GM12874 (cell line): ENCODE data around the gene GDPD5.

Source experiments
- CTCF ChIP-seq: IDR thresholded peaks from 2 replicates; pipeline ENCODE4 v1.5.1; 2011; ENCODE audit warnings: low read depth, mild to moderate bottlenecking, control low read depth, low read length, moderate library complexity; ENCODE audit not compliant: insufficient read depth

Gene GDPD5

GRCh38 chr11:75527938-75528735 lies 2.4 kb upstream of the GDPD5 start:
- no peak for TF ChIP-seq CTCF

DNA sequence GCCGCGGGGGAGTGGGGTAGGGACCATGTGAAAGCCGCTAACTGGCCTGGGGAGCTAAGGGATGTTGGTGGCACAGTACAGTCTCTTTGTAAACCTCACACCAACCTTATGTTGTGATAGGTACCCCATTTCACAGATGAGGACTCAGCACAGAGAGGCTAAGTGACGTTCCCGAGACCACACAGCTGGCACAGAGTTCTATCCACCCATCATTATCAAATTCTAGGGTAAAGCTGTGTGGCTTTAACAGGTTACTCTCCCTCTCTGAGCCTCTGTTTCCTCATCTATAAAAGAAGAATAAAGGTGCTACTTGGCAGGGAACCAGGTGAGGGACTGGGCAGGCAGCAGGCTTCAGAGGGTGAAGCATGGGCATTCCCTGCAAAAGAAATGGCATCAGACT lies 1.4 kb upstream of the GDPD5 start:
- TF ChIP-seq CTCF: no peak

DNA sequence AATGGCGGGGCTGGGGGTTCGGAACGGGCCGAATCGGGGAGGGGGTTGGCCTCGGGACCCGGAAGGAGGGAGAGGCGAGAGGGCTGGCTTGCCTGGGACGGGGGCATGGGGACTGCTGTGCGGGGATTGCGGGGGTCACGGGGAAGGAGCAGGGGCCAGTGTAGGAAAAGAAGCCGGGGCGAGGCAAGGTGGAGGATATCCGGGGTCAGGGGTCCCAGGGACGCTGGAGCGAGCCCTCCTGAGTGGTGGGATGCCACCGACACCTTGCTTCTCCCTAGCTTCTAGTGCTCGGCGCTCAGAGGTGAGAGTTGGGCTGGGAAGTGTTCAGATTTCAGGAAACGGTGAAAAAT lies 426 bp upstream of the GDPD5 start:
- TF ChIP-seq CTCF: no peak

DNA sequence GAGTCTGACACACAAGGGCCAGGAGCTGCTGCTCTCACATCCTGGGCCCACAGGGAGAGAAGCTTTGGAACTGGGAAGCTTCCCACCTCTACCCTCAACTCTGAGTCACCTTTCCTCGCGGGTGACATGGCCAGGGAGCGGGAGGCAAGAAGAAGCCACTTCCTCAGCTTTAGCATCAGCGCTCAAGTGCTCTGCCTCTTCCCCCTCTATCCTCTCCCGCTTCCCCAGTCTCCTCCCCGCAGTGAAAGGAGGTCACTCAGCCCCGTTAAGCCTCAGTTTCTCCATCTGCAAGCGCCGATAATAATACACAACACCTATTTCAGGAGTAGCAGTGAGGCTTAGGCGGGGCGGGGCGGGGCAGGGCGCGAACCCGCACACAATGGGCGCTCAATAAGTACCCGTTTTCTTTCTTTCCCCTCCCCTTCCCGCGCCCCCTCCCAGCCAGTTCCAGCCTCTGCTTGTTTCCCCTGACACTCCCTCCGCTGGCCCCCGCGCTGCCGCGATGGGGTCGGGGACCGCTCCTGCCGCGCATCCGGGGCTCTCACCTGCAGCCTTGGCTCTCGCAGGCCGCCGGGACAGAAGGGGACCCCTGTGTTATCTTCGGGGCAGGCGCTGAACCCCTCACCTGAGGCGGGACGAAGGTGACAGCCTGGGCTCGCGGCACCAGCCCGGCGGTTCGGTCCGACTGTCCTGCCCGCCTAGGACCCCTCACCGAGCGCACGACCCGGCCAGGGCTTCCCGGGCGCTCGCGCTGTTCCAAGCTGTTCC lies 892 bp downstream of the GDPD5 start:
- TF ChIP-seq CTCF: no peak

DNA sequence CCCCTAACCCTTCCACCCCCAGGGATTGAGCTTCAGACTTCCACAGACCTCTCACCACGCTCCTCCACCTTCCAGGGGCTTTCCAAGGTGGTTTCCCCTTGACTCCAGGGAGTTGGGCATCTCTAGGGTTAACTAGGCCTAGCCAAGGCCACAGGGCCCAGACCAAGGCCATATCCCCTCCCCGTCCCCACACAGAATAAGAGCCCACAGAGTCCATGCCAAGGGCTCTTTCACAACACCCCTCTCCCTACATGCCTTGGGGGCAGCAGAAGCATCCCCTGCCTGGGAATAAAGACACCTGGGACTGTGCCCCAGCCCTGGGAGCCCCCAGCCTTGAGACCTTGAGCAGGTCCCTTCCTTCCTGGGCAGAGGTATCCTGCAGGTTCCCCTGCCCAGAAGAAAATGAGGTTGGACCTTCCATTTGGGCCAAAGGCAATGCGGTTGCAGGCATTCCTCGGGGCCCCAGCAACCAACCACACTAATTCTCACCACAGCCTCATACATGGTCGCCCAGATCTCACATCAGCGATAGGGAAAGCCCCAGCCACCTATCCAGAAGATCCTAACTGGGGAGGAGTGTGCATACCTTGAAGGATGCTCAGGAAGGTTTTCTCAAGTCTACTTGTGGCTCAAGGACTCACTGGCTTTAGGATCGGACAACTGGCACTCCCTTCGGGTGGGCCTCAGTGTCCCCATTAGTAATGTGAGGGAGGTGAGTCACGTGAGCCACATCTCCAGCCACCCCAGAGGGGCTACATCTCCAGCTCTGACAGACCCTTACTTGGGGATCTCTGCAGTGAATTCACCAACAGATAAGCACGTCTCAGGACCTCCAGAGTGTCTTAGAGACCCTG lies 1.7 kb downstream of the GDPD5 start:
- TF ChIP-seq CTCF: no peak

- no peak for TF ChIP-seq CTCF
Observed at GRCh38 chr11:75523189-75523588, 2.6 kb downstream of the GDPD5 start.
